Keratinocyte (primary cell): ENCODE results near the gene HBZ. TPM values are rescaled to one million over a fixed set of nuclear protein-coding genes. Genes with fewer than 3 reads are reported as not detected.

Experiments
- DNase-seq: peaks from one replicate; pipeline ENCODE4 v3.0.0-alpha.2; 2011; ENCODE audit warnings: low read depth, missing footprints, low spot score
- FAIRE-seq: peaks from 2 replicates; lab custom pipeline; 2011; peaks lifted over from hg19 to GRCh38; lab: Jason Lieb, UNC
- H2AFZ ChIP-seq: 2 replicates; pipeline ENCODE4 v1.6.0; 2012; ENCODE audit warnings: low read length, control low read depth, inconsistent platforms; ENCODE audit not compliant: control insufficient read depth
- H3K27ac ChIP-seq: 2 replicates; pipeline ENCODE4 v1.5.1; 2011; ENCODE audit warnings: low read length; ENCODE audit not compliant: control insufficient read depth, insufficient read depth
- H3K27me3 ChIP-seq: 3 replicates; pipeline ENCODE4 v1.6.0; 2011; ENCODE audit warnings: low read length; ENCODE audit not compliant: control insufficient read depth, insufficient read depth; ENCODE audit errors: extremely low read depth
- H3K36me3 ChIP-seq, 2 experiments: 2 replicates in 1 of 2; 3 replicates in 1 of 2; pipeline ENCODE4 v1.5.1; 2011; ENCODE audit warnings: low read length in 2 of 2, mild to moderate bottlenecking in 1 of 2; ENCODE audit not compliant: control insufficient read depth in 2 of 2, insufficient read depth in 2 of 2; ENCODE audit errors: extremely low read depth in 1 of 2
- H3K4me1 ChIP-seq: 3 replicates; pipeline ENCODE4 v1.5.1; 2011; ENCODE audit warnings: low read length; ENCODE audit not compliant: control insufficient read depth, insufficient read depth; ENCODE audit errors: extremely low read depth
- H3K4me2 ChIP-seq: 3 replicates; pipeline ENCODE4 v1.6.0; 2011; ENCODE audit warnings: low read depth, low read length; ENCODE audit not compliant: control insufficient read depth, insufficient read depth; ENCODE audit errors: extremely low read depth
- H3K4me3 ChIP-seq, 3 experiments: fragments of 200-600 bp in 1 of 3; sonication (generic) in 1 of 3; 2 replicates in 2 of 3; 3 replicates in 1 of 3; pipeline ENCODE4 v1.5.1; 2011 to 2016; ENCODE audit warnings: low read length in 3 of 3, mild to moderate bottlenecking in 3 of 3, control low read depth in 2 of 3, inconsistent platforms in 1 of 3, low read depth in 1 of 3, mixed read lengths in 1 of 3, mixed run types in 1 of 3, moderate library complexity in 1 of 3; ENCODE audit not compliant: control insufficient read depth in 2 of 3, insufficient read depth in 2 of 3; ENCODE audit errors: extremely low read depth in 1 of 3
- H3K79me2 ChIP-seq: 2 replicates; pipeline ENCODE4 v1.6.0; 2012; ENCODE audit warnings: low read length; ENCODE audit not compliant: control insufficient read depth, insufficient read depth
- H3K9ac ChIP-seq: 3 replicates; pipeline ENCODE4 v1.6.0; 2011; ENCODE audit warnings: low read length; ENCODE audit not compliant: control insufficient read depth, insufficient read depth; ENCODE audit errors: extremely low read depth
- H3K9me1 ChIP-seq: 3 replicates; pipeline ENCODE4 v1.6.0; 2011; ENCODE audit warnings: low read length; ENCODE audit not compliant: control insufficient read depth, insufficient read depth; ENCODE audit errors: extremely low read depth
- H3K9me3 ChIP-seq: 2 replicates; pipeline ENCODE4 v1.5.1; 2012; ENCODE audit warnings: low read depth, low read length; ENCODE audit not compliant: control insufficient read depth
- H4K20me1 ChIP-seq: 3 replicates; pipeline ENCODE4 v1.6.0; 2011; ENCODE audit warnings: low read length; ENCODE audit not compliant: control insufficient read depth, insufficient read depth; ENCODE audit errors: extremely low read depth
- CTCF ChIP-seq, 3 experiments: IDR thresholded peaks in 1 of 3; conservative IDR thresholded peaks in 1 of 3; optimal IDR thresholded peaks in 1 of 3; 2 replicates in 2 of 3; 3 replicates in 1 of 3; pipeline versions ENCODE3 to v1.5.1; 2011; ENCODE audit warnings: low read length in 3 of 3, mild to moderate bottlenecking in 3 of 3, moderate library complexity in 2 of 3, control low read depth in 1 of 3, inconsistent platforms in 1 of 3; ENCODE audit not compliant: insufficient read depth in 2 of 3; ENCODE audit errors: extremely low read depth in 1 of 3
- EZH2 ChIP-seq: IDR thresholded peaks from one replicate; pipeline ENCODE4 v1.6.1; 2012; ENCODE audit warnings: inconsistent platforms, mild to moderate bottlenecking, low read length, moderate library complexity
- dilution Hi-C: fragments of 300-500 bp; cut with MboI; formaldehyde crosslinking; loops from one replicate; pipeline ENCODE4 v1.7.0; 2020; ENCODE audit warnings: low sequenced_read_pairs; ENCODE audit not compliant: extremely low pct_ligation_motif_present
- polyA plus RNA-seq, 5 experiments: library from polyadenylated mRNA; depleted of rRNA in 3 of 5; stranded (reverse) in 3 of 5; stranded (forward) in 1 of 5; unstranded in 1 of 5; fragments of >200 nt; gene quantifications; 1 replicate in 1 of 5; 2 replicates in 3 of 5; 3 replicates in 1 of 5; pipeline versions ENCODE4 v1.2.1 to v1.2.3, GENCODE V29; 2011 to 2012; ENCODE audit warnings: missing spikeins in 2 of 5, low read depth in 1 of 5, low replicate concordance in 1 of 5

Gene HBZ
- polyA plus RNA-seq, 1 donor (not counting 4 experiments of a cell fraction or from before 2014, with no cell fraction given), result not detected

GRCh38 chr16:106623-107324, 45.7 kb upstream of the HBZ start:
- dilution Hi-C loops, result no loop called here
- no peak overlapping the region for H2AFZ ChIP-seq
- no peak overlapping the region for H3K4me3 ChIP-seq
- no peak overlapping the region for H3K27ac ChIP-seq
- no peaks in the 10 kb centered on the region for H3K9me3 ChIP-seq
- peaks cover 30 to 33% of the 10 kb centered on the region in 2 experiments for H3K36me3 ChIP-seq
- FAIRE-seq (peak; percentile 85), DNase-seq (no peak)
- no peak overlapping the region for H3K9ac ChIP-seq
- no peaks in the 10 kb centered on the region for H3K9me1 ChIP-seq
- no peak overlapping the region for H3K4me2 ChIP-seq
- peak; percentile 84 to 91 (median 85) for TF ChIP-seq CTCF (optimal IDR thresholded peaks at IDR 0.05 in 1 of 3, IDR thresholded peaks at IDR 0.05 in 1 of 3, conservative IDR thresholded peaks at IDR 0.05 in 1 of 3; ENCODE audit: extremely low read depth in 1 of 3, insufficient read depth in 2 of 3, low read length in 3 of 3)
- no peak for TF ChIP-seq EZH2
- H3K4me1 ChIP-seq, result no peaks in the 10 kb centered on the region
- peaks cover 4% of the 10 kb centered on the region for H4K20me1 ChIP-seq
- H3K27me3 ChIP-seq, result no peaks in the 10 kb centered on the region
- H3K79me2 ChIP-seq, result no peaks in the 10 kb centered on the region

GRCh38 chr16:112153-112840, 40.1 kb upstream of the HBZ start:
- peaks cover 4% of the 10 kb centered on the region for H4K20me1 ChIP-seq
- H2AFZ ChIP-seq, result no peak overlapping the region
- peaks cover 5% of the 10 kb centered on the region for H3K9me1 ChIP-seq
- H3K27me3 ChIP-seq, result no peaks in the 10 kb centered on the region
- H3K4me1 ChIP-seq, result peaks cover 12% of the 10 kb centered on the region
- H3K27ac ChIP-seq, result no peak overlapping the region
- no peak overlapping the region for H3K4me2 ChIP-seq
- H3K79me2 ChIP-seq, result no peaks in the 10 kb centered on the region
- peaks cover 17 to 40% of the 10 kb centered on the region in 2 experiments for H3K36me3 ChIP-seq
- H3K9ac ChIP-seq, result no peak overlapping the region
- TF ChIP-seq CTCF (optimal IDR thresholded peaks at IDR 0.05 in 1 of 3, IDR thresholded peaks at IDR 0.05 in 1 of 3, conservative IDR thresholded peaks at IDR 0.05 in 1 of 3; ENCODE audit: extremely low read depth in 1 of 3, insufficient read depth in 2 of 3, low read length in 3 of 3) (no peak), EZH2 (no peak)
- H3K9me3 ChIP-seq, result no peaks in the 10 kb centered on the region
- H3K4me3 ChIP-seq, result no peak overlapping the region
- no peak for FAIRE-seq
- dilution Hi-C loops, result no loop called here
- DNase-seq, result no peak
